Measurements from ENCODE around the gene MRPL12. TPM values are rescaled to one million over a fixed set of nuclear protein-coding genes. Genes with fewer than 3 reads are reported as not detected.

The MRPL12 gene
- total and polyA plus RNA-seq, 2 experiments from 2014 or later, result 50.9 to 153 TPM

DNA sequence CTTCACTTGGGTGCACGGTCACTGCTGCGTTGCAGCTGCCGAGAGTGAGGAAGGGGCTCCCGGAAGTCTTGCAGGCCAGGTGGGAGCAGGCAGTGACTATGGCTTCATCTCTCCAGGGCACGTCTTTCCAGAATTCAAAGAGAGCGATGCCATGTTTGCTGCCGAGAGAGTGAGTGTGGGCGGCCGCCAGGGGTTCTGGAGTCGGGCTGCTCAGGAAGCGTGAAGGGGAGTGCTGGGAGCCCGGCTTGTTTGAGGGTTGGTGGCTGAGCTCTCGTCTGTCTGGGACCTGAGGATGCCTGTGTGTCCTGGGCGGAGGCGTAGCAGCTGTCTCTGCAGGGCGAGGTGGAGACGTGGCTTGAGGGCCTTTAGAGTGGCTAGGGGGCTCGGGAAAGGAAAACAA, 13.1 kb upstream of the MRPL12 start:
- peaks cover 49% of the 10 kb centered on the region for H3K36me3 Mint-ChIP-seq (ENCODE audit: low read depth)
- ATAC-seq, result no peak

More for the DNA sequence above, 13.1 kb upstream of the MRPL12 start:
- H3K27me3 Mint-ChIP-seq (ENCODE audit: insufficient read depth, low read depth, poor library complexity), result peaks cover 11% of the 10 kb centered on the region
- H3K27ac Mint-ChIP-seq, result no peak overlapping the region; the same call in 1 of the 2 replicates
- TF ChIP-seq REST (IDR thresholded peaks at IDR 0.05; ENCODE audit: unreplicated experiment), result no peak
- no peak for TF ChIP-seq CREB1 (CRISPR knock-in tag; IDR thresholded peaks at IDR 0.05; ENCODE audit: low read depth)
- TF ChIP-seq NANOG (IDR thresholded peaks at IDR 0.05; ENCODE audit: borderline replicate concordance), result no peak
- TF ChIP-seq EZH2phosphoT487 (IDR thresholded peaks at IDR 0.05; ENCODE audit: unreplicated experiment), result no peak
- TF ChIP-seq POLR2AphosphoS5 (IDR thresholded peaks at IDR 0.05; ENCODE audit: low read depth), result no peak
- no peak for TF ChIP-seq ZNF114 (CRISPR knock-in tag; IDR thresholded peaks at IDR 0.05)
- TF ChIP-seq, protein P1, sequence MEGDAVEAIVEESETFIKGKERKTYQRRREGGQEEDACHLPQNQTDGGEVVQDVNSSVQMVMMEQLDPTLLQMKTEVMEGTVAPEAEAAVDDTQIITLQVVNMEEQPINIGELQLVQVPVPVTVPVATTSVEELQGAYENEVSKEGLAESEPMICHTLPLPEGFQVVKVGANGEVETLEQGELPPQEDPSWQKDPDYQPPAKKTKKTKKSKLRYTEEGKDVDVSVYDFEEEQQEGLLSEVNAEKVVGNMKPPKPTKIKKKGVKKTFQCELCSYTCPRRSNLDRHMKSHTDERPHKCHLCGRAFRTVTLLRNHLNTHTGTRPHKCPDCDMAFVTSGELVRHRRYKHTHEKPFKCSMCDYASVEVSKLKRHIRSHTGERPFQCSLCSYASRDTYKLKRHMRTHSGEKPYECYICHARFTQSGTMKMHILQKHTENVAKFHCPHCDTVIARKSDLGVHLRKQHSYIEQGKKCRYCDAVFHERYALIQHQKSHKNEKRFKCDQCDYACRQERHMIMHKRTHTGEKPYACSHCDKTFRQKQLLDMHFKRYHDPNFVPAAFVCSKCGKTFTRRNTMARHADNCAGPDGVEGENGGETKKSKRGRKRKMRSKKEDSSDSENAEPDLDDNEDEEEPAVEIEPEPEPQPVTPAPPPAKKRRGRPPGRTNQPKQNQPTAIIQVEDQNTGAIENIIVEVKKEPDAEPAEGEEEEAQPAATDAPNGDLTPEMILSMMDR (conservative IDR thresholded peaks at IDR 0.05; ENCODE audit: low read depth in 2 of 2), result no peak
- no peak for TF ChIP-seq ZNF462 (CRISPR knock-in tag; IDR thresholded peaks at IDR 0.05)
- no peak for TF ChIP-seq JUNB (IDR thresholded peaks at IDR 0.05; ENCODE audit: unreplicated experiment)
- no peak for TF ChIP-seq EZH2 (IDR thresholded peaks at IDR 0.05; ENCODE audit: low read depth, unreplicated experiment)
- TF ChIP-seq, protein P2, sequence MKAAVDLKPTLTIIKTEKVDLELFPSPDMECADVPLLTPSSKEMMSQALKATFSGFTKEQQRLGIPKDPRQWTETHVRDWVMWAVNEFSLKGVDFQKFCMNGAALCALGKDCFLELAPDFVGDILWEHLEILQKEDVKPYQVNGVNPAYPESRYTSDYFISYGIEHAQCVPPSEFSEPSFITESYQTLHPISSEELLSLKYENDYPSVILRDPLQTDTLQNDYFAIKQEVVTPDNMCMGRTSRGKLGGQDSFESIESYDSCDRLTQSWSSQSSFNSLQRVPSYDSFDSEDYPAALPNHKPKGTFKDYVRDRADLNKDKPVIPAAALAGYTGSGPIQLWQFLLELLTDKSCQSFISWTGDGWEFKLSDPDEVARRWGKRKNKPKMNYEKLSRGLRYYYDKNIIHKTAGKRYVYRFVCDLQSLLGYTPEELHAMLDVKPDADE (IDR thresholded peaks at IDR 0.05), result no peak
- TF ChIP-seq STAT1 (IDR thresholded peaks at IDR 0.05; ENCODE audit: unreplicated experiment), result no peak
- no peak for TF ChIP-seq ZNF331 (CRISPR knock-in tag; IDR thresholded peaks at IDR 0.05; ENCODE audit: low read depth)
- Histone ChIP-seq H3K4me2 (no peak overlapping the region), H3K79me2 (replicated peaks; ENCODE audit: insufficient read depth) (peaks cover 12% of the 10 kb centered on the region), H3K36me3 (ENCODE audit: insufficient read depth) (no peaks in the 10 kb centered on the region), H4K20me1 (replicated peaks; ENCODE audit: insufficient read depth) (peaks cover 5% of the 10 kb centered on the region; the same call in 1 of the 2 replicates), H3K4me3 (no peak overlapping the region), H3K4me1 (ENCODE audit: insufficient read depth) (no peaks in the 10 kb centered on the region), H3K27ac (ENCODE audit: low read depth) (no peak overlapping the region), H3K27me3 (ENCODE audit: insufficient read depth) (no peaks in the 10 kb centered on the region), H3K9me2 (ENCODE audit: insufficient read depth) (no peaks in the 10 kb centered on the region), H2AFZ (no peak overlapping the region), H3F3A (replicated peaks; ENCODE audit: low read depth) (peaks cover 7% of the 10 kb centered on the region)
- no peaks in the 10 kb centered on the region; the same call in 2 of the 3 replicates for H3K4me1 Mint-ChIP-seq
- no peak overlapping the region for H3K4me3 Mint-ChIP-seq
- H3K9me3 Mint-ChIP-seq, result no peaks in the 10 kb centered on the region; the same call in 2 of the 3 replicates
- no peak for DNase-seq (ENCODE audit: low spot score)

All from GM23338 (cell line).